NCI-H2196 treated with DMSO at 0.1 percent for 48 hours (cell line): ENCODE results near the gene C17orf75.
A peak's percentile ranks its signal among the peaks of the same experiment; 100 is the strongest.
"Not testable (repeated sequence)": the region's sequence is repeated elsewhere in the genome, so short reads cannot be mapped to it uniquely, and the experiment has no call there.

Experiments used
- DNase-seq: peaks from one replicate; lab custom pipeline; 2025; ENCODE audit not compliant: unreplicated experiment; lab: John Stamatoyannopoulos, UW

C17orf75 gene

GRCh38 chr17:32341857-32342602 is at the start of gene C17orf75:
Gene C17orf75, minus strand, starts transcription at chr17:32342173. Its CDS starts 34 bp downstream, at chr17:32342139.
- DNase-seq: no peak

- no peak for DNase-seq
Measured at GRCh38 chr17:32388613-32389459, 46.9 kb upstream of the C17orf75 start.

- not testable (repeated sequence) for DNase-seq
Measured at GRCh38 chr17:32388128-32388527, 46.2 kb upstream of the C17orf75 start.

- DNase-seq: no peak
Measured at GRCh38 chr17:32386844-32387243, 44.9 kb upstream of the C17orf75 start.

GRCh38 chr17:32385971-32386370 is 44.0 kb upstream of the C17orf75 start:
- DNase-seq: no peak

- DNase-seq: no peak
Measured at GRCh38 chr17:32385121-32385520, 43.1 kb upstream of the C17orf75 start.

- DNase-seq: no peak
Measured at GRCh38 chr17:32383926-32384434, 42.0 kb upstream of the C17orf75 start.

GRCh38 chr17:32382526-32383223 is 40.7 kb upstream of the C17orf75 start:
- DNase-seq: no peak

- no peak for DNase-seq
Measured at GRCh38 chr17:32370426-32370825, 28.5 kb upstream of the C17orf75 start.

GRCh38 chr17:32361270-32361669 is 19.3 kb upstream of the C17orf75 start:
- no peak for DNase-seq

GRCh38 chr17:32357615-32358014 is 15.6 kb upstream of the C17orf75 start:
- no peak for DNase-seq

- DNase-seq: no peak
Measured at GRCh38 chr17:32356750-32357149, 14.8 kb upstream of the C17orf75 start.

GRCh38 chr17:32356378-32356743 is 14.4 kb upstream of the C17orf75 start:
- DNase-seq: no peak

- DNase-seq: no peak
Measured at GRCh38 chr17:32355649-32356377, 13.8 kb upstream of the C17orf75 start.

- not testable (repeated sequence) for DNase-seq
Measured at GRCh38 chr17:32352734-32353133, 10.8 kb upstream of the C17orf75 start.

- peak; percentile 9 for DNase-seq
Measured at GRCh38 chr17:32350666-32351418, 8.9 kb upstream of the C17orf75 start.

- DNase-seq: peak; percentile 74
Measured at GRCh38 chr17:32349854-32350665, 8.1 kb upstream of the C17orf75 start, which contains the start of gene ZNF207. Gene ZNF207, plus strand, starts transcription at chr17:32350157. Its CDS starts 129 bp downstream, at chr17:32350286.

- no peak for DNase-seq
Measured at GRCh38 chr17:32349503-32349853, 7.5 kb upstream of the C17orf75 start.

- DNase-seq: no peak
Measured at GRCh38 chr17:32348483-32348800, 6.5 kb upstream of the C17orf75 start.
